PC-9 (cell line): Measurements from ENCODE around the gene ADAM19.

Source experiments
- CTCF ChIP-seq: fragments of 200-600 bp; sonication (generic); conservative IDR thresholded peaks from 2 replicates; pipeline ENCODE4 v1.6.1; 2017; ENCODE audit warnings: mixed run types, antibody characterized with exemption, mild to moderate bottlenecking, moderate library complexity
- EZH2 ChIP-seq: fragments of 200-600 bp; sonication (generic); IDR thresholded peaks from 2 replicates; pipeline ENCODE4 v1.8.0; 2017; ENCODE audit warnings: antibody characterized with exemption, low read depth

- TF ChIP-seq CTCF (no peak), EZH2 (no peak)
Observed at GRCh38 chr5:157455057-157455456, 120.5 kb downstream of the ADAM19 start.
